K562 (cell line): ENCODE results near the gene SPOCK3. TPM values are rescaled to one million over a fixed set of nuclear protein-coding genes. Genes with fewer than 3 reads are reported as not detected.

ENCODE experiments used
- ATAC-seq: fragments of 200-7000 bp; cut with Tn5 transposase; 3 replicates; pipeline ENCODE4 v1.9.1; 2020; ENCODE audit warnings: moderate library complexity
- BruUV-seq: library from RNA; stranded (reverse); fragments of 400-500 nt; replicated peaks from 2 replicates; lab custom pipeline; 2021; lab: Mats Ljungman, UMichigan
- CTCF ChIA-PET: fragments of 300-600 bp; formaldehyde crosslinking; extraction: SDS; loops from one replicate; lab custom pipeline; 2021; ENCODE audit warnings: low intra/inter-chr PET ratio; lab: Yijun Ruan, JAX
- POLR2A ChIA-PET: fragments of 300-600, 350-650 bp; sonication (Branson Sonifier 250); formaldehyde crosslinking; extraction: SDS; loops from one replicate; lab custom pipeline; 2021; ENCODE audit warnings: antibody characterized with exemption, inconsistent platforms; lab: Yijun Ruan, JAX
- DNase-seq, 4 experiments: peaks; one replicate each; pipeline versions ENCODE4 v3.0.0 to v3.0.0-alpha.2; 2011 to 2018; ENCODE audit warnings: low spot score in 3 of 4, mixed read lengths in 3 of 4; ENCODE audit errors: extremely low read depth in 1 of 4
- FAIRE-seq: peaks from 2 replicates; lab custom pipeline; 2011; peaks lifted over from hg19 to GRCh38; lab: Jason Lieb, UNC
- H2AFZ ChIP-seq: 2 replicates; pipeline ENCODE4 v1.6.0; 2011; ENCODE audit warnings: low read depth, low read length, control low read depth, inconsistent platforms
- H3K27ac ChIP-seq: fragments of 200-600 bp; 3 replicates; pipeline ENCODE4 v1.8.0; 2011; ENCODE audit warnings: low read depth, mild to moderate bottlenecking, control low read depth, inconsistent platforms, low read length, moderate library complexity, mixed read lengths; ENCODE audit errors: extremely low read depth
- H3K27me3 ChIP-seq, 2 experiments: fragments of 300-600 bp in 1 of 2; 2 replicates in 1 of 2; 3 replicates in 1 of 2; pipeline versions ENCODE4 v1.6.0 to v1.8.0; 2011; ENCODE audit warnings: inconsistent platforms in 2 of 2, low read length in 2 of 2, mild to moderate bottlenecking in 1 of 2, mixed read lengths in 1 of 2, moderate library complexity in 1 of 2; ENCODE audit not compliant: control insufficient read depth in 2 of 2, insufficient read depth in 2 of 2
- H3K36me3 ChIP-seq: fragments of 300-600 bp; 3 replicates; pipeline ENCODE4 v1.8.0; 2011; ENCODE audit warnings: mild to moderate bottlenecking, low read length, inconsistent platforms; ENCODE audit not compliant: control insufficient read depth, insufficient read depth
- H3K4me1 ChIP-seq, 2 experiments: fragments of 200-600 bp in 1 of 2; replicated peaks in 1 of 2; 2 replicates in 1 of 2; 3 replicates in 1 of 2; pipeline versions ENCODE4 v1.5.1 to v1.8.0; 2011; ENCODE audit warnings: inconsistent platforms in 2 of 2, low read length in 2 of 2, mild to moderate bottlenecking in 1 of 2, mixed read lengths in 1 of 2, moderate library complexity in 1 of 2; ENCODE audit not compliant: control insufficient read depth in 2 of 2, insufficient read depth in 2 of 2
- H3K4me2 ChIP-seq: 2 replicates; pipeline ENCODE4 v1.6.1; 2011; ENCODE audit warnings: low read length, control low read depth, inconsistent platforms, mixed read lengths; ENCODE audit not compliant: insufficient read depth
- H3K4me3 ChIP-seq: fragments of 200-600 bp; sonication (generic), shearing (Covaris generic); 2 replicates; pipeline ENCODE4 v1.5.1; 2016; ENCODE audit warnings: control low read depth, inconsistent platforms
- H3K79me2 ChIP-seq: fragments of 200-600 bp; 3 replicates; pipeline ENCODE4 v1.8.0; 2011; ENCODE audit warnings: low read length, inconsistent platforms; ENCODE audit not compliant: control insufficient read depth, insufficient read depth
- H3K9ac ChIP-seq, 2 experiments: 2 replicates each; pipeline versions ENCODE4 v1.6.0 to v1.6.1; 2011; ENCODE audit warnings: low read depth in 2 of 2, low read length in 2 of 2, control low read depth in 1 of 2, inconsistent platforms in 1 of 2, mild to moderate bottlenecking in 1 of 2, mixed read lengths in 1 of 2; ENCODE audit not compliant: insufficient read depth in 1 of 2
- H3K9me1 ChIP-seq: one replicate; pipeline ENCODE4 v1.6.0; 2011; ENCODE audit warnings: inconsistent platforms, mild to moderate bottlenecking, low read length, moderate library complexity; ENCODE audit not compliant: control insufficient read depth, insufficient read depth
- H3K9me3 ChIP-seq: replicated peaks from 2 replicates; pipeline ENCODE4 v1.5.1; 2011; ENCODE audit warnings: low read depth, low read length, inconsistent platforms; ENCODE audit not compliant: control insufficient read depth, insufficient read depth
- H4K20me1 ChIP-seq: replicated peaks from 2 replicates; pipeline ENCODE4 v1.6.1; 2011; ENCODE audit warnings: low read length, inconsistent platforms, mixed read lengths; ENCODE audit not compliant: control insufficient read depth, insufficient read depth
- CHD7 ChIP-seq: fragments of 200-600 bp; sonication (generic); IDR thresholded peaks from one replicate; pipeline ENCODE4 v1.6.1; 2012; ENCODE audit warnings: mild to moderate bottlenecking, low read depth, low read length, inconsistent platforms
- KLF6 ChIP-seq: fragments of 250-450 bp; sonication (Bioruptor Pico); IDR thresholded peaks from 2 replicates; pipeline ENCODE4 v1.4.0; 2020; ENCODE audit warnings: mild to moderate bottlenecking, moderate library complexity, borderline replicate concordance
- XRCC5 ChIP-seq: fragments of 200-400 bp; formaldehyde crosslinking; IDR thresholded peaks from 2 replicates; pipeline ENCODE4 v1.6.1; 2017; ENCODE audit warnings: low read depth, mild to moderate bottlenecking, low read length
- ZBTB1 ChIP-seq: sonication (generic); formaldehyde crosslinking; IDR thresholded peaks from 2 replicates; pipeline ENCODE4 v1.8.1; 2023; ENCODE audit warnings: missing genetic modification reagents, low read depth, mild to moderate bottlenecking, borderline replicate concordance
- ZMIZ1 ChIP-seq, 2 experiments: fragments of 150-350 bp in 1 of 2; IDR thresholded peaks; 2 replicates each; pipeline ENCODE4 v1.6.1; 2012 to 2016; ENCODE audit warnings: low read depth in 2 of 2, low read length in 2 of 2, mild to moderate bottlenecking in 1 of 2, moderate library complexity in 1 of 2
- ZNF696 ChIP-seq: fragments of 250-450 bp; sonication (Bioruptor Pico); conservative IDR thresholded peaks from 2 replicates; pipeline ENCODE4 v1.4.0; 2020; ENCODE audit warnings: mild to moderate bottlenecking, moderate library complexity
- WGBS: fragments of 100-300 bp; shearing (Covaris generic); methylation state at CpG from one replicate; pipeline ENCODE4 v1.1.6; 2016; ENCODE audit warnings: low coverage, mixed read lengths; ENCODE audit not compliant: insufficient coverage; ENCODE audit errors: missing lambda C conversion rate; 5-methylcytosine and 5-hydroxymethylcytosine counted together
- in situ Hi-C: fragments of 300-500 bp; cut with MboI; formaldehyde crosslinking; loops from 4 replicates; pipeline ENCODE4 v1.15.0; 2018; ENCODE audit warnings: inconsistent platforms, mixed read lengths
- intact Hi-C: fragments of 100-400 bp; cut with micrococcal nuclease; formaldehyde crosslinking; loops from 2 replicates; pipeline ENCODE4 v1.14.2; 2022
- polyA plus RNA-seq, 8 experiments: library from polyadenylated mRNA; depleted of rRNA in 4 of 8; stranded (reverse) in 5 of 8; unstranded in 3 of 8; fragments of >200 nt; fragmentation: Nextera tagmentation in 2 of 8; fragmentation: Illumina TruSeq in 1 of 8; extraction: Ambion mirVana in 2 of 8; extraction: Trizol in 1 of 8; gene quantifications; 2 replicates each; pipeline versions ENCODE4 v1.2.1 to v1.2.3, GENCODE V29; 2011 to 2014; ENCODE audit warnings: inconsistent platforms in 1 of 8, missing spikeins in 1 of 8
- total RNA-seq, 7 experiments: library from RNA; depleted of rRNA in 6 of 7; stranded (reverse); fragments of >200 nt in 6 of 7; fragmentation: Illumina TruSeq in 2 of 7; extraction: Trizol in 2 of 7; gene quantifications; 2 replicates each; pipeline versions ENCODE4 v1.2.1 to v1.2.3, GENCODE V29; 2011 to 2021; ENCODE audit warnings: low replicate concordance in 1 of 7

The SPOCK3 gene
- total and polyA plus RNA-seq, 9 of the 15 experiments (the other 6 are each of a cell fraction or from before 2014, with no cell fraction given), result not detected

- TF ChIP-seq XRCC5, result no peak
- TF ChIP-seq KLF6 (CRISPR knock-in tag), result no peak
- no peak for TF ChIP-seq ZBTB1 (CRISPR knock-in tag)
Observed at GRCh38 chr4:167136270-167136669, 98.0 kb downstream of the SPOCK3 start (continued).

- ChIA-PET POLR2A (no interaction called here), CTCF (no interaction called here)
- no peak for DNase-seq
- intact Hi-C loops, result no loop called here
- no TSS peak for BruUV-seq
- no peak for FAIRE-seq
- WGBS, result 0% methylated on average over 1 of the region's 1 CpG
- Histone ChIP-seq H3K4me2 (no peak overlapping the region), H2AFZ (no peak overlapping the region), H3K27ac (no peak overlapping the region), H4K20me1 (no peaks in the 10 kb centered on the region), H3K9me1 (no peaks in the 10 kb centered on the region), H3K36me3 (no peaks in the 10 kb centered on the region), H3K9me3 (no peaks in the 10 kb centered on the region), H3K27me3 (no peaks in the 10 kb centered on the region), H3K4me1 (no peaks in the 10 kb centered on the region), H3K9ac (no peak overlapping the region), H3K79me2 (no peaks in the 10 kb centered on the region), H3K4me3 (no peak overlapping the region)
- ATAC-seq, result no peak
- in situ Hi-C loops, result no loop called here
- TF ChIP-seq ZMIZ1 (IDR thresholded peaks at IDR 0.05; ENCODE audit: low read depth in 2 of 2, low read length in 2 of 2) (no peak), ZNF696 (CRISPR knock-in tag) (no peak), CHD7 (no peak)
Observed at GRCh38 chr4:167129146-167129545, 105.1 kb downstream of the SPOCK3 start.
